Panc1 (cell line): ENCODE data around the gene TTC27. TPM values are rescaled to one million over a fixed set of nuclear protein-coding genes. Genes with fewer than 3 reads are reported as not detected.

Source experiments
- ATAC-seq: fragments of 200-7000 bp; cut with Tn5 transposase; 2 replicates; pipeline ENCODE4 v1.9.1; 2020; ENCODE audit warnings: mild to moderate bottlenecking, moderate library complexity
- BruUV-seq: library from RNA; stranded (reverse); fragments of 400-500 nt; replicated peaks from 2 replicates; lab custom pipeline; 2021; lab: Mats Ljungman, UMichigan
- CTCF ChIA-PET: fragments of 300-600 bp; sonication (Branson Sonifier 250); formaldehyde crosslinking; loops from one replicate; lab custom pipeline; 2022; ENCODE audit warnings: antibody characterized with exemption; lab: Charles Lee
- POLR2A ChIA-PET: fragments of 300-600 bp; sonication (Branson Sonifier 250); formaldehyde crosslinking; loops from one replicate; lab custom pipeline; 2022; ENCODE audit warnings: antibody characterized with exemption; lab: Charles Lee
- DNase-seq: peaks from one replicate; pipeline ENCODE4 v3.0.0-alpha.2; 2010; ENCODE audit warnings: low read depth, low spot score
- H3K27ac ChIP-seq: 2 replicates; pipeline ENCODE4 v1.5.1; 2011; ENCODE audit warnings: mild to moderate bottlenecking, low read length, inconsistent platforms
- H3K27me3 ChIP-seq: fragments of 200-500 bp; sonication (Bioruptor generic); 2 replicates; pipeline ENCODE4 v1.6.0; 2014; ENCODE audit warnings: low read length, inconsistent platforms; ENCODE audit not compliant: control insufficient read depth, insufficient read depth
- H3K36me3 ChIP-seq: fragments of 200-500 bp; sonication (Bioruptor generic); 2 replicates; pipeline ENCODE4 v1.5.1; 2014; ENCODE audit warnings: inconsistent platforms, mild to moderate bottlenecking, low read length, moderate library complexity; ENCODE audit not compliant: control insufficient read depth, insufficient read depth
- H3K4me1 ChIP-seq: 2 replicates; pipeline ENCODE4 v1.5.1; 2011; ENCODE audit warnings: inconsistent platforms, mild to moderate bottlenecking, low read length, moderate library complexity; ENCODE audit not compliant: control insufficient read depth, insufficient read depth
- H3K4me3 ChIP-seq, 2 experiments: 2 replicates each; pipeline ENCODE4 v1.5.1; 2011 to 2012; ENCODE audit warnings: low read depth in 2 of 2, low read length in 2 of 2, mild to moderate bottlenecking in 2 of 2, inconsistent platforms in 1 of 2, moderate library complexity in 1 of 2
- H3K9me3 ChIP-seq: fragments of 200-500 bp; sonication (Bioruptor generic); 2 replicates; pipeline ENCODE4 v1.5.1; 2014; ENCODE audit warnings: low read depth, mild to moderate bottlenecking, inconsistent platforms, low read length, moderate library complexity; ENCODE audit not compliant: control insufficient read depth, insufficient read depth
- CTCF ChIP-seq: fragments of 450-650 bp; IDR thresholded peaks from 2 replicates; pipeline ENCODE4 v1.5.1; 2017; ENCODE audit warnings: mild to moderate bottlenecking
- POLR2AphosphoS5 ChIP-seq: IDR thresholded peaks from 2 replicates; pipeline ENCODE4 v1.6.1; 2012; ENCODE audit warnings: mild to moderate bottlenecking, low read depth, low read length, moderate library complexity
- REST ChIP-seq, 2 experiments: IDR thresholded peaks; 2 replicates each; pipeline ENCODE4 v1.6.1; 2011 to 2012; ENCODE audit warnings: low read depth in 2 of 2, control low read depth in 1 of 2, low read length in 1 of 2, mild to moderate bottlenecking in 1 of 2, moderate library complexity in 1 of 2; ENCODE audit not compliant: insufficient read depth in 1 of 2
- SIN3A ChIP-seq: IDR thresholded peaks from 2 replicates; pipeline ENCODE4 v1.6.1; 2012; ENCODE audit warnings: low read depth, mild to moderate bottlenecking, low read length, moderate library complexity, borderline replicate concordance; ENCODE audit not compliant: insufficient read depth
- TCF7L2 ChIP-seq: IDR thresholded peaks from 2 replicates; pipeline ENCODE4 v1.6.1; 2011; ENCODE audit warnings: mild to moderate bottlenecking, low read depth, low read length, inconsistent platforms
- in situ Hi-C: cut with HindIII; loops from 2 replicates; pipeline ENCODE4 v1.10.0; 2016; ENCODE audit warnings: low sequenced_read_pairs, low pct_unique_long_range_greater_than_20kb
- intact Hi-C: fragments of 100-400 bp; cut with micrococcal nuclease; formaldehyde crosslinking; loops from one replicate; pipeline ENCODE4 v1.10.0; 2022; ENCODE audit not compliant: unreplicated experiment
- total RNA-seq: library from RNA; stranded (reverse); gene quantifications from one replicate; pipeline ENCODE4 v1.2.1, GENCODE V29; 2021; ENCODE audit not compliant: unreplicated experiment

The TTC27 gene
- total RNA-seq, 1 experiment from 2014 or later, result 24.7 TPM

- Histone ChIP-seq H3K27ac (no peak overlapping the region), H3K27me3 (no peaks in the 10 kb centered on the region), H3K4me1 (no peaks in the 10 kb centered on the region), H3K9me3 (no peaks in the 10 kb centered on the region), H3K36me3 (no peaks in the 10 kb centered on the region), H3K4me3 (no peak overlapping the region)
- ATAC-seq (no peak), DNase-seq (no peak)
- intact Hi-C loops (no loop called here), in situ Hi-C loops (no loop called here)
- CTCF ChIA-PET, result no interaction called here
- POLR2A ChIA-PET, result interaction anchor here (0.7 kb wide), 1 partner anchor 53 kb away, joined by 5 read pairs; no protein-coding TSS in a partner anchor
- TF ChIP-seq CTCF (no peak), POLR2AphosphoS5 (no peak), TCF7L2 (no peak), REST (IDR thresholded peaks at IDR 0.05; ENCODE audit: insufficient read depth in 1 of 2, low read depth in 2 of 2, low read length in 1 of 2) (no peak), SIN3A (no peak)
- no TSS peak for BruUV-seq
These were observed 205.0 kb downstream of the TTC27 start for GRCh38 chr2:32832821-32833220.

- in situ Hi-C loops (no loop called here), intact Hi-C loops (no loop called here)
- H3K36me3 ChIP-seq, result no peaks in the 10 kb centered on the region
- no peaks in the 10 kb centered on the region for H3K9me3 ChIP-seq
- no peak overlapping the region for H3K4me3 ChIP-seq
- no peak overlapping the region for H3K27ac ChIP-seq
- no peaks in the 10 kb centered on the region for H3K27me3 ChIP-seq
- ChIA-PET CTCF (no interaction called here), POLR2A (no interaction called here)
- no TSS peak for BruUV-seq
- no peak for DNase-seq
- no peaks in the 10 kb centered on the region for H3K4me1 ChIP-seq
- TF ChIP-seq SIN3A (no peak), TCF7L2 (no peak), POLR2AphosphoS5 (no peak), REST (IDR thresholded peaks at IDR 0.05; ENCODE audit: insufficient read depth in 1 of 2, low read depth in 2 of 2, low read length in 1 of 2) (no peak), CTCF (no peak)
- no peak for ATAC-seq
These were observed 205.9 kb downstream of the TTC27 start for GRCh38 chr2:32833709-32834108.
